Fibroblast of lung (primary cell): ENCODE measurements around the gene LEO1. TPM values are rescaled to one million over a fixed set of nuclear protein-coding genes. Genes with fewer than 3 reads are reported as not detected.

ENCODE experiments used
- DNase-seq, 2 donors: peaks; one replicate each; pipeline versions ENCODE4 v3.0.0 to v3.0.0-alpha.2; 2010; ENCODE audit warnings: low read depth in 2 of 2
- H2AFZ ChIP-seq: 2 replicates; pipeline ENCODE4 v1.5.1; 2012; ENCODE audit warnings: low read length, control low read depth, inconsistent platforms
- H3K27ac ChIP-seq: 2 replicates; pipeline ENCODE4 v1.5.1; 2011; ENCODE audit warnings: low read length, control low read depth; ENCODE audit not compliant: insufficient read depth
- H3K27me3 ChIP-seq: 2 replicates; pipeline ENCODE4 v1.5.1; 2011; ENCODE audit warnings: mild to moderate bottlenecking, low read length; ENCODE audit not compliant: control insufficient read depth, insufficient read depth
- H3K36me3 ChIP-seq: 2 replicates; pipeline ENCODE4 v1.5.1; 2011; ENCODE audit warnings: low read length; ENCODE audit not compliant: control insufficient read depth, insufficient read depth
- H3K4me1 ChIP-seq: 2 replicates; pipeline ENCODE4 v1.5.1; 2011; ENCODE audit warnings: low read length; ENCODE audit not compliant: control insufficient read depth, insufficient read depth; ENCODE audit errors: extremely low read depth
- H3K4me2 ChIP-seq: 2 replicates; pipeline ENCODE4 v1.5.1; 2011; ENCODE audit warnings: low read length, control low read depth; ENCODE audit not compliant: insufficient read depth; ENCODE audit errors: extremely low read depth
- H3K4me3 ChIP-seq, 4 experiments: fragments of 200-600 bp in 1 of 4; sonication (generic) in 1 of 4; replicated peaks in 1 of 4; 2 replicates each; pipeline ENCODE4 v1.5.1; 2011 to 2016; ENCODE audit warnings: low read length in 4 of 4, low read depth in 3 of 4, mild to moderate bottlenecking in 3 of 4, control low read depth in 2 of 4, inconsistent platforms in 1 of 4, mixed read lengths in 1 of 4; ENCODE audit not compliant: insufficient read depth in 1 of 4; ENCODE audit errors: control extremely low read depth in 1 of 4
- H3K79me2 ChIP-seq: 2 replicates; pipeline ENCODE4 v1.5.1; 2012; ENCODE audit warnings: mild to moderate bottlenecking, low read length, inconsistent platforms; ENCODE audit not compliant: control insufficient read depth, insufficient read depth
- H3K9ac ChIP-seq: 2 replicates; pipeline ENCODE4 v1.5.1; 2011; ENCODE audit warnings: mild to moderate bottlenecking, low read length, control low read depth; ENCODE audit not compliant: insufficient read depth
- H3K9me3 ChIP-seq: 2 replicates; pipeline ENCODE4 v1.5.1; 2012; ENCODE audit warnings: low read depth, low read length; ENCODE audit not compliant: control insufficient read depth, insufficient read depth
- H4K20me1 ChIP-seq: 2 replicates; pipeline ENCODE4 v1.5.1; 2011; ENCODE audit warnings: low read length; ENCODE audit not compliant: control insufficient read depth, insufficient read depth; ENCODE audit errors: extremely low read depth
- CTCF ChIP-seq, 2 donors: IDR thresholded peaks in 1 of 2; conservative IDR thresholded peaks in 1 of 2; 1 replicate in 1 of 2; 2 replicates in 1 of 2; pipeline ENCODE4 v1.5.1; 2011 to 2012; ENCODE audit warnings: low read length in 2 of 2, control low read depth in 1 of 2, inconsistent platforms in 1 of 2, low read depth in 1 of 2, mild to moderate bottlenecking in 1 of 2
- EZH2 ChIP-seq: IDR thresholded peaks from 2 replicates; pipeline ENCODE4 v1.5.1; 2012; ENCODE audit warnings: low read length, control low read depth, mild to moderate bottlenecking; ENCODE audit errors: missing control alignments
- polyA plus RNA-seq, 2 donors: library from polyadenylated mRNA; depleted of rRNA in 1 of 2; stranded (reverse) in 1 of 2; unstranded in 1 of 2; fragments of >200 nt; gene quantifications; 2 replicates each; pipeline ENCODE4 v1.2.1, GENCODE V29; 2011 to 2012; ENCODE audit warnings: missing spikeins in 1 of 2
- total RNA-seq: library from RNA; depleted of rRNA; stranded (reverse); fragments of >200 nt; gene quantifications from 2 replicates; pipeline ENCODE4 v1.2.1, GENCODE V29; 2014

The LEO1 gene
- total and polyA plus RNA-seq, 2 donors (not counting 1 experiment from before 2014, with no cell fraction given), result 12.9 to 21.3 TPM

- Histone ChIP-seq H3K9me3 (no peaks in the 10 kb centered on the region), H3K4me3 (no peak overlapping the region), H2AFZ (no peak overlapping the region), H4K20me1 (no peaks in the 10 kb centered on the region), H3K9ac (no peak overlapping the region), H3K27me3 (no peaks in the 10 kb centered on the region), H3K4me2 (no peak overlapping the region), H3K27ac (no peak overlapping the region), H3K36me3 (no peaks in the 10 kb centered on the region), H3K79me2 (peaks cover 36% of the 10 kb centered on the region), H3K4me1 (no peaks in the 10 kb centered on the region)
- DNase-seq, result no peak
- TF ChIP-seq EZH2 (no peak), CTCF (conservative IDR thresholded peaks at IDR 0.05 in 1 of 2, IDR thresholded peaks at IDR 0.05 in 1 of 2; ENCODE audit: low read depth in 1 of 2, low read length in 2 of 2) (no peak)
Observed at GRCh38 chr15:51965691-51966090, 5.9 kb downstream of the LEO1 start.

- Histone ChIP-seq H3K79me2 (no peaks in the 10 kb centered on the region), H3K36me3 (peaks cover 4% of the 10 kb centered on the region), H3K4me2 (no peak overlapping the region), H4K20me1 (no peaks in the 10 kb centered on the region), H3K9ac (no peak overlapping the region), H3K27me3 (no peaks in the 10 kb centered on the region), H3K9me3 (no peaks in the 10 kb centered on the region), H3K4me3 (no peak overlapping the region), H3K4me1 (no peaks in the 10 kb centered on the region), H2AFZ (no peak overlapping the region), H3K27ac (no peak overlapping the region)
- TF ChIP-seq CTCF (conservative IDR thresholded peaks at IDR 0.05 in 1 of 2, IDR thresholded peaks at IDR 0.05 in 1 of 2; ENCODE audit: low read depth in 1 of 2, low read length in 2 of 2) (no peak), EZH2 (no peak)
- no peak for DNase-seq
Observed at GRCh38 chr15:51955504-51955903, 16.1 kb downstream of the LEO1 start.

GRCh38 chr15:51952805-51953204, 18.8 kb downstream of the LEO1 start:
- Histone ChIP-seq H3K79me2 (no peaks in the 10 kb centered on the region), H4K20me1 (no peaks in the 10 kb centered on the region), H3K27ac (no peak overlapping the region), H3K27me3 (no peaks in the 10 kb centered on the region), H3K9ac (no peak overlapping the region), H2AFZ (no peak overlapping the region), H3K4me1 (no peaks in the 10 kb centered on the region), H3K4me2 (no peak overlapping the region), H3K36me3 (peaks cover 11% of the 10 kb centered on the region), H3K4me3 (no peak overlapping the region), H3K9me3 (no peaks in the 10 kb centered on the region)
- TF ChIP-seq CTCF (conservative IDR thresholded peaks at IDR 0.05 in 1 of 2, IDR thresholded peaks at IDR 0.05 in 1 of 2; ENCODE audit: low read depth in 1 of 2, low read length in 2 of 2), result no peak
- no peak for TF ChIP-seq EZH2
- no peak for DNase-seq
